H9 (cell line): ENCODE results near the gene NBEA. TPM values are rescaled to one million over a fixed set of nuclear protein-coding genes. Genes with fewer than 3 reads are reported as not detected.

ENCODE experiments used
- DNase-seq: peaks from one replicate; pipeline ENCODE4 v3.0.0-alpha.2; 2017
- H2AFZ ChIP-seq: one replicate; pipeline ENCODE4 v1.6.1; 2013; ENCODE audit warnings: mild to moderate bottlenecking, low read length, control low read depth, moderate library complexity
- H2AK5ac ChIP-seq: 2 replicates; pipeline ENCODE4 v1.6.1; 2013; ENCODE audit warnings: low read length, control low read depth, mixed read lengths; ENCODE audit not compliant: insufficient read length
- H2BK120ac ChIP-seq: one replicate; pipeline ENCODE4 v1.6.1; 2013; ENCODE audit warnings: low read depth, mild to moderate bottlenecking, low read length, control low read depth, inconsistent platforms; ENCODE audit not compliant: poor library complexity, severe bottlenecking
- H2BK12ac ChIP-seq: 2 replicates; pipeline ENCODE4 v1.6.1; 2013; ENCODE audit warnings: low read length, control low read depth, mixed read lengths, low read depth; ENCODE audit not compliant: insufficient read length
- H2BK15ac ChIP-seq: 2 replicates; pipeline ENCODE4 v1.6.1; 2013; ENCODE audit warnings: low read depth, low read length, control low read depth
- H2BK20ac ChIP-seq: one replicate; pipeline ENCODE4 v1.6.1; 2013; ENCODE audit warnings: low read depth, mild to moderate bottlenecking, low read length, control low read depth, inconsistent platforms; ENCODE audit not compliant: poor library complexity, severe bottlenecking
- H2BK5ac ChIP-seq: 2 replicates; pipeline ENCODE4 v1.6.1; 2013; ENCODE audit warnings: low read length, control low read depth, mixed read lengths; ENCODE audit not compliant: insufficient read length
- H3K14ac ChIP-seq: 2 replicates; pipeline ENCODE4 v1.6.1; 2013; ENCODE audit warnings: low read length, control low read depth; ENCODE audit not compliant: insufficient read depth
- H3K18ac ChIP-seq: 2 replicates; pipeline ENCODE4 v1.6.1; 2013; ENCODE audit warnings: low read depth, mild to moderate bottlenecking, mixed read lengths, low read length, control low read depth; ENCODE audit not compliant: insufficient read length
- H3K23ac ChIP-seq: 2 replicates; pipeline ENCODE4 v1.6.1; 2013; ENCODE audit warnings: low read length, control low read depth, mixed read lengths, low read depth; ENCODE audit not compliant: insufficient read length
- H3K23me2 ChIP-seq: 2 replicates; pipeline ENCODE4 v1.6.1; 2013; ENCODE audit warnings: low read depth, mild to moderate bottlenecking, mixed read lengths, low read length, control low read depth; ENCODE audit not compliant: insufficient read length, poor library complexity, severe bottlenecking
- H3K27ac ChIP-seq: 2 replicates; pipeline ENCODE4 v1.5.1; 2013; ENCODE audit warnings: low read length, control low read depth, mixed read lengths, low read depth; ENCODE audit not compliant: insufficient read length
- H3K27me3 ChIP-seq: 2 replicates; pipeline ENCODE4 v1.6.1; 2013; ENCODE audit warnings: low read length, control low read depth, inconsistent platforms; ENCODE audit not compliant: insufficient read depth
- H3K4ac ChIP-seq: 2 replicates; pipeline ENCODE4 v1.6.1; 2013; ENCODE audit warnings: low read depth, mild to moderate bottlenecking, control low read depth, inconsistent platforms, low read length, moderate library complexity
- H3K4me1 ChIP-seq: 2 replicates; pipeline ENCODE4 v1.6.1; 2013; ENCODE audit warnings: low read length, control low read depth, inconsistent platforms; ENCODE audit not compliant: insufficient read depth
- H3K4me2 ChIP-seq: 2 replicates; pipeline ENCODE4 v1.6.1; 2013; ENCODE audit warnings: low read length, control low read depth, mixed read lengths; ENCODE audit not compliant: insufficient read length, insufficient read depth
- H3K56ac ChIP-seq: 2 replicates; pipeline ENCODE4 v1.6.1; 2013; ENCODE audit warnings: low read depth, mild to moderate bottlenecking, mixed read lengths, low read length, control low read depth; ENCODE audit not compliant: insufficient read length
- H3K79me1 ChIP-seq: 2 replicates; pipeline ENCODE4 v1.6.1; 2013; ENCODE audit warnings: low read depth, mild to moderate bottlenecking, moderate library complexity, low read length, control low read depth, inconsistent platforms; ENCODE audit not compliant: insufficient read depth, poor library complexity, severe bottlenecking
- H3K79me2 ChIP-seq: 2 replicates; pipeline ENCODE4 v1.6.1; 2013; ENCODE audit warnings: low read length, control low read depth, inconsistent platforms; ENCODE audit not compliant: insufficient read depth
- H3K9ac ChIP-seq: 2 replicates; pipeline ENCODE4 v1.6.1; 2013; ENCODE audit warnings: low read length, control low read depth, mixed read lengths; ENCODE audit not compliant: insufficient read length; ENCODE audit errors: extremely low read depth
- H3K9me3 ChIP-seq: one replicate; pipeline ENCODE4 v1.6.1; 2013; ENCODE audit warnings: low read depth, low read length, inconsistent platforms; ENCODE audit not compliant: control insufficient read depth
- H3T11ph ChIP-seq: one replicate; pipeline ENCODE4 v1.6.1; 2013; ENCODE audit warnings: mild to moderate bottlenecking, low read length, control low read depth, inconsistent platforms
- H4K20me1 ChIP-seq: one replicate; pipeline ENCODE4 v1.6.1; 2013; ENCODE audit not compliant: control insufficient read depth, insufficient read length, insufficient read depth
- H4K5ac ChIP-seq: 2 replicates; pipeline ENCODE4 v1.6.1; 2013; ENCODE audit warnings: low read depth, mild to moderate bottlenecking, mixed read lengths, low read length, control low read depth; ENCODE audit not compliant: insufficient read length
- H4K8ac ChIP-seq: replicated peaks from 2 replicates; pipeline ENCODE4 v1.6.1; 2013; ENCODE audit warnings: low read length, control low read depth, mixed read lengths, low read depth; ENCODE audit not compliant: insufficient read length
- H4K91ac ChIP-seq: 2 replicates; pipeline ENCODE4 v1.6.1; 2013; ENCODE audit warnings: low read depth, mild to moderate bottlenecking, moderate library complexity, mixed read lengths, low read length, control low read depth; ENCODE audit not compliant: insufficient read length
- H3K27ac Mint-ChIP-seq, 3 experiments: 2 replicates in 2 of 3; 3 replicates in 1 of 3; pipeline ENCODE4 v1.8.0; 2020 to 2021; ENCODE audit warnings: mixed read lengths in 3 of 3, mild to moderate bottlenecking in 1 of 3, moderate library complexity in 1 of 3
- H3K27me3 Mint-ChIP-seq: 2 replicates; pipeline ENCODE4 v1.8.0; 2021; ENCODE audit warnings: low read depth, mild to moderate bottlenecking, moderate library complexity, mixed read lengths
- H3K36me3 Mint-ChIP-seq, 3 experiments: 2 replicates in 2 of 3; 3 replicates in 1 of 3; pipeline ENCODE4 v1.8.0; 2020 to 2021; ENCODE audit warnings: low read depth in 3 of 3, mixed read lengths in 3 of 3; ENCODE audit not compliant: insufficient read depth in 1 of 3
- H3K4me1 Mint-ChIP-seq, 2 experiments: 2 replicates each; pipeline ENCODE4 v1.8.0; 2020; ENCODE audit warnings: mixed read lengths in 2 of 2
- H3K4me3 Mint-ChIP-seq, 2 experiments: 2 replicates in 1 of 2; 3 replicates in 1 of 2; pipeline ENCODE4 v1.8.0; 2020 to 2021; ENCODE audit warnings: mild to moderate bottlenecking in 2 of 2, mixed read lengths in 2 of 2, moderate library complexity in 1 of 2
- H3K9me3 Mint-ChIP-seq, 2 experiments: 2 replicates in 1 of 2; 3 replicates in 1 of 2; pipeline ENCODE4 v1.8.0; 2020; ENCODE audit warnings: mild to moderate bottlenecking in 2 of 2, mixed read lengths in 2 of 2, moderate library complexity in 1 of 2
- CTCF ChIP-seq: fragments of 200-600 bp; sonication (generic); conservative IDR thresholded peaks from 3 replicates; pipeline ENCODE4 v1.8.0; 2021; ENCODE audit warnings: antibody characterized with exemption, mild to moderate bottlenecking
- WGBS: extraction: QIAGEN DNeasy Blood & Tissue Kit; methylation state at CpG from one replicate; pipeline ENCODE4 v1.1.7; 2013; ENCODE audit warnings: missing lambda C conversion rate, low lambda C conversion rate, mixed read lengths; ENCODE audit not compliant: insufficient read length; ENCODE audit errors: extremely low coverage; 5-methylcytosine and 5-hydroxymethylcytosine counted together
- total RNA-seq: library from RNA; stranded (reverse); gene quantifications from 2 replicates; pipeline ENCODE4 v1.2.1, GENCODE V29; 2021

Gene NBEA
- total RNA-seq, 1 experiment from 2014 or later, result 17.3 TPM

- no peak for TF ChIP-seq CTCF
- no peak overlapping the region for H2AFZ ChIP-seq
- Mint-ChIP-seq H3K27me3 (no peaks in the 10 kb centered on the region), H3K9me3 (no peaks in the 10 kb centered on the region), H3K27ac (no peak overlapping the region), H3K4me3 (no peak overlapping the region), H3K4me1 (peaks cover 10 to 24% of the 10 kb centered on the region in 2 experiments), H3K36me3 (peaks cover 0 to 3% (median 0%) of the 10 kb centered on the region in 3 experiments; a peak in 1 of 7 replicates)
- no peak overlapping the region for H2BK15ac ChIP-seq
- DNase-seq, result no peak
- no peak overlapping the region for H3K18ac ChIP-seq
- H2AK5ac ChIP-seq, result no peak overlapping the region
- H3K4ac ChIP-seq, result no peak overlapping the region
- H3K23ac ChIP-seq, result no peak overlapping the region
- no peaks in the 10 kb centered on the region for H3K4me1 ChIP-seq
- no peak overlapping the region for H3K27ac ChIP-seq
- H4K5ac ChIP-seq, result no peak overlapping the region
- no peak overlapping the region for H3K14ac ChIP-seq
- WGBS, result no CpG with 5 or more reads among the region's 1 CpG
- H2BK12ac ChIP-seq, result no peak overlapping the region
- H2BK120ac ChIP-seq, result no peak overlapping the region
- H3T11ph ChIP-seq, result no peak overlapping the region
- H3K4me2 ChIP-seq, result no peak overlapping the region
- H4K20me1 ChIP-seq, result no peaks in the 10 kb centered on the region
- H3K9me3 ChIP-seq, result no peaks in the 10 kb centered on the region
- no peak overlapping the region for H2BK20ac ChIP-seq
- H3K9ac ChIP-seq, result no peak overlapping the region
- H4K91ac ChIP-seq, result no peak overlapping the region
- no peaks in the 10 kb centered on the region for H3K79me2 ChIP-seq
- no peaks in the 10 kb centered on the region for H3K23me2 ChIP-seq
- H3K79me1 ChIP-seq, result no peaks in the 10 kb centered on the region
- no peak overlapping the region for H2BK5ac ChIP-seq
- H4K8ac ChIP-seq, result no peak overlapping the region
- H3K56ac ChIP-seq, result no peak overlapping the region
- no peaks in the 10 kb centered on the region for H3K27me3 ChIP-seq
These were observed 400.4 kb downstream of the NBEA start for GRCh38 chr13:35342440-35342839.
